GM19468 (cell line): ENCODE results near the gene GSTA1.
"Not testable (repeated sequence)": the region's sequence is repeated elsewhere in the genome, so short reads cannot be mapped to it uniquely, and the experiment has no call there.

Experiments
- ATAC-seq: cut with Tn5 transposase; IDR thresholded peaks from one replicate; pipeline ENCODE4 v1.9.1; 2021; ENCODE audit warnings: mild to moderate bottlenecking, moderate library complexity, moderate number of reproducible peaks; ENCODE audit not compliant: unreplicated experiment; ENCODE audit errors: extremely low read depth

Gene GSTA1

DNA sequence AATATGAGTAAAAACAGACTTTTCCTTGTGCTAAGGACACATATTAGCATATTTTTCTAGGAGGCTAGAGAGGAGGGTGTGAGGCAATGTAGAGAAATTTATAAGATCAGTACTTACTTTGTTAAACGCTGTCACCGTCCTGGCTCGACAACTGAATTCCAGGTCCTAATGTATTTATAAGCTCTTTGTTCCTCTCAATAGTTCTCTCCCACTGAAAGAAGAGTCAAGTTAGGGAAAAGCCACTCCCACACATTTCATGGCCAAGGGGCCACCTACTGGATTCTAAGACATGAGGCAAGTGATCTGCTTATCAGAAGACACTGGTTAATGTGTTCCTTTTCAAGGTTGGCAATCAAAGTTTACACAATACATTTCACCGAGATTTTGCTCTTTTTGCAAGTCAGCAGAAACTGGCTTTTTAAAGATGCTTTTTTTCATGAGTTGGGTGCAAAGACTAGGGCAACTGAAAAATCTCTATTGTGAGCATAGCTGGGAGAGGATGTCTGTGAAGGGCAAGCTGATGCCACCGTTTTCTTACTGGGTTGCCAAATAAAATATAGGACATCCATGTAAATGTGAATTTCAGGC is at the start of gene GSTA1:
Gene GSTA1, minus strand, starts transcription at position 149 of the 588 bp plus-strand sequence. CDS start 4,549 bp downstream, outside the sequence.
- ATAC-seq, result not testable (repeated sequence)

DNA sequence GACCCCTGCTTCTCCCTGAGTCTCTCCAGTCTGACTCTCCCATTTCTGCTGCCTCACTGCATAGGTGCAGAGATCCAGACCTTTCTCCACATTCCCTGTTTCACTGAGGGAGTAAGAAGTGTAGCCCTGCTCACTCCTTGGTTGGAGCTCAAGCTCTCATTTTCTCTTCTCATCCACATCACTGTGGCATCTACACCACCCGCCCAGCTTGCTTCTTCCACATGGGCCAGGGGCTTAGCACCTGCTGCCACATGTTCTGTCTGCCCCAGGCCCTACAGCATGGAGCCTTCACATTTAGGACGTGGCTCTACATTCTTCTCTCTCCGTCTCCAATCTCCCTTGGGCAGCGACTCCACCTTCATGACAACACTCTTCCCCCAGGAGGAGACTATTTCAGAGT is 45.5 kb upstream of the GSTA1 start:
- no peak for ATAC-seq

DNA sequence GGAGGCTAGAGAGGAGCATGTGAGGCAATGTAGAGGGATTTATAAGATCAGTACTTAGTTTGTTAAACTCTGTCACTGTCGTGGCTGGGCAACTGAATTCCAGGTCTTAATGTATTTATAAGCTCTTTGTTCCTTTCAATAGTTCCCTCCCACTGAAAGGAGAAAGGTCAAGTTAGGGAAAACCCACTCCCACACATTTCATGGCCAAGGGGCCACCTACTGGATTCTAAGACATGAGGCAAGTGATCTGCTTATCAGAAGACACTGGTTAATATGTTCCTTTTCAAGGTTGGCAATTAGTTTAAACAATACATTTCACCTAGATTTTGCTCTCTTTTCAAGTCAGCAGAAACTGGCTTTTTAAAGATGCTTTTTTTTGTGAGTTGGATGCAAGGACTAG is 42.4 kb upstream of the GSTA1 start:
- no peak for ATAC-seq

DNA sequence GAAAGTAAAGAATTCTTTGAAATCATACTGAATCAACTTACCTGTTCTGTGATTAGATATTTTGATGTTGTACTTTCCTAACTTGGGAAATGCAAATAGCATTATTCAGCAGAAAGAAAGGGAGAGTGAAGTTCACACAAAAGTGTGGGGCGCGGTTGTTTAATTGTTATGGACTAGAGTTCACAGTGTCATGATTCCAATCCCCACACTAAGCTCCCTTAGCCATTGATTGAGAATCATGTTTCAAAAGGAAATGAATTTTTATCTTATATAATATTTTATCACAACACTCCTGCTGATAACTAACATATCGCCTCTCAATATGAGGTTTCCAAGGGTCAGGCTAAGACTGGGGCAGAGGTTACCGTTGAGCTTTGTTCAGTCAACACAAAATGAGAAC is 40.0 kb upstream of the GSTA1 start:
- ATAC-seq, result no peak

DNA sequence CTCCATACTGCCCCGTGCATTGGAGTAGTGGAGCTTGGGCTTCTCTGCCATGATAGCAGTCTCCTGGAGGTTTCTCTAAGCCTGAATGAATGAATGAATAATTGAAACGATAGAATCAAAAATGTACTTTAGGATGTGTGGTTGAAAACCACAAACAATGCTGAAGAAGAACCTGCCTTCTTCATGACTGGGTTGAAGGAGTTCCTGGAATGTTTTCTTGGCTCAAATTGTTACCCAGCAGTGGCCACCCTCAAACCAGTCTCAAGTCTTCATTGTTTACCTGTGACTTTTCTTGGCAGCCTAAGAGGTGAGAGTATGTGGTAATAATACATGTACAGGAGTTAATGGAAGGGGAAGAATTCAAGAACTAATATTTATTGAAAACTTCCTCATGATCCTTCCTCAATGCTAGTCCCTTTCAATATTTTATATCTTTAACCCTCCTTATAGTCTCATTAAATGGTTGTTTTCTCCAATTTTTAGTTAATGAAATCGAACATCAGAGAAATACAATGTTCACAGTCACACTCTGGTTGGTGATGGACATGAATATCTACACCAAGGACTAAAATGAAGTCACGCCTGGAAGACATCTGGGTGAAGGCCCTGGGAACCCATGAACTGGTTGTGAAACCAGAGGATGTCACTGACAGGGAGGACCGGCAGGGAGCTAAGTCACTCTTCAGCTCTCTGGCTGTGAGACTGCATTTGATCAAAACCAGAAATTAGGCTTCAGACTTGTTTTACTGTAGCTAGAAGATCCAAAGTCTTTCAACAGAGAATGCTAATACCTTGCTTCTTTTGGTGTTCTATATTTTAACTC is 37.4 kb upstream of the GSTA1 start, which contains the start of gene GSTA5:
Gene GSTA5, minus strand, starts transcription at position 51 of the 823 bp plus-strand sequence.
- no peak for ATAC-seq

DNA sequence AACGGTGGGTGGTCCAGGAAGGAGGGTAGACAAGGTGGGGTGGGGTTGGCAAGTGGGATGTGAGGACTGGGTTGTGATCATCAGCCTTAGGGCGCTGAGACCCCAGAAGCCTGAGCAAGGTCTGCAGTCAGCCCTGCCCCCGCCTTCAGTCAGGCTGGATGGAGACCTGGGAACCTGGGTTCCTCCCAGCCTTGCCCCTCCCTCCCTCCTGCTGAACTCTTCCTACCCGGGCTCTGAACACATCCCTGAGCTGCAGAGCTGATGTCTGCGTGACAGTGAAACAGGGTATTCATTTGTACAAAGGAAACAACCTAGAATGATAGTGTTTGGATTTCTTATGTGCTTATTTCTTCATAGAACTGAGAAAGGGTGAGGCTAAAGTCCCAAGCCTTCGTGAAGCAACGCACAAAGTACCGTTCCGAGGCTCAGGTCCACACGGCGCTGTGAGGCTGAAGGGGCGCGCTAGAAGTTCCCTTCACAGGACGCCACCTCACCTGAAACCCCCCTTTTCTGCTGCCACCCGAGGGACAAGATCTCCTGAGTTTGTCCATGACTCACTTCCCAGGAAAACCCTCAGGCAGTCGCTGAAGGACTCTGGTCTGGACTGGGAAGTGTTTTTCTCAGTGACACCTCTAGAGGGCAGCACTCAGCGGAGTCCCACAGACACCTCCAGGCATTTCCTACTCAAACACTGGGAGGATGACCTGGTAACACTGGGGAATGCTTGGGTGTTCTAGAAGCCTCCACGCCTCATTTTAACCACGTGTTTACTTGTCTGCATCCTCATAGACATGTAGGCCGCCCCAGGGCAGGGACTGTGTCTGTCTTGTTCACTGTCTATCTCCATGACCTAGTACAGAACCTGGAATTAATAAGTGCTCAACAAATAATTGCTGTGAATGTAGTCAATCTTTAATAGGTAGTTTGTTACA is 35.8 kb upstream of the GSTA1 start:
- ATAC-seq, result no peak

DNA sequence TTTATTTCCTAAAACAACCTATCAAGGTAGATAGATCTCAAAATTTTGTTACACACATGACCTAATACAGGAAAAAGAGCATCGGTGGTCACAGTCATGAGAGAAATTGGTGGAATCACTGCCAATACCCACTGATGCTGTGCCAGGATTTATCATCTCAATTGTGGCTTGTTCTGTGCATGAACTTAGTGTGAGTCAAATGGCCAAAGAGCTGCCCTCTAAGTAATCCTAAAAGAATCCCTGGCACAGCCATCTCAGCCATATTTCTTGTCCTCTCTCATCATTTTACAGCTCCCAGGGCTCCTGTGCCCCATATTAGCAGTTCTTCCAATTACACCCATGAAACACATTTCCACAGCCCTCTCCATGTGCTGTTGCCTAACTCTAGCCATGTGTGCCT is 30.9 kb upstream of the GSTA1 start:
- ATAC-seq, result no peak

DNA sequence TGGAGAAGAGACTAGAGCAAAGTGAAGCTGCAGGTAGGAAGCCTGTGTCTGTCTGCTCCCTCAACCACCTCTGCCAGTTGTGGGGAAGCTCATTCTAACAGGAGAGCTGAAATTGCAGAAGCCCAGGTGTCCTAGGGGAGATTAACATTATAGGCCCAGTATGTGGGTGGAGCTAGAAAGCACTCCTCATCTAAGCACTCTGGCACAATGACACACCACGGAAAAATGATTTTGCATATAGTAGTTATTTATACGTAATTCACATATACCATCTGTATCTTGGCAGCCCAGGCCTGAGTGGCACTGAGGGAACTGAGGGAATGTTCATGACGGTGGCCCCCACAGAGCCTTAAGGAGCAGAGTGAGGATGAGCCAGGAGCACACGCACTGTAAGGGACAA is 27.3 kb upstream of the GSTA1 start:
- ATAC-seq, result not testable (repeated sequence)

DNA sequence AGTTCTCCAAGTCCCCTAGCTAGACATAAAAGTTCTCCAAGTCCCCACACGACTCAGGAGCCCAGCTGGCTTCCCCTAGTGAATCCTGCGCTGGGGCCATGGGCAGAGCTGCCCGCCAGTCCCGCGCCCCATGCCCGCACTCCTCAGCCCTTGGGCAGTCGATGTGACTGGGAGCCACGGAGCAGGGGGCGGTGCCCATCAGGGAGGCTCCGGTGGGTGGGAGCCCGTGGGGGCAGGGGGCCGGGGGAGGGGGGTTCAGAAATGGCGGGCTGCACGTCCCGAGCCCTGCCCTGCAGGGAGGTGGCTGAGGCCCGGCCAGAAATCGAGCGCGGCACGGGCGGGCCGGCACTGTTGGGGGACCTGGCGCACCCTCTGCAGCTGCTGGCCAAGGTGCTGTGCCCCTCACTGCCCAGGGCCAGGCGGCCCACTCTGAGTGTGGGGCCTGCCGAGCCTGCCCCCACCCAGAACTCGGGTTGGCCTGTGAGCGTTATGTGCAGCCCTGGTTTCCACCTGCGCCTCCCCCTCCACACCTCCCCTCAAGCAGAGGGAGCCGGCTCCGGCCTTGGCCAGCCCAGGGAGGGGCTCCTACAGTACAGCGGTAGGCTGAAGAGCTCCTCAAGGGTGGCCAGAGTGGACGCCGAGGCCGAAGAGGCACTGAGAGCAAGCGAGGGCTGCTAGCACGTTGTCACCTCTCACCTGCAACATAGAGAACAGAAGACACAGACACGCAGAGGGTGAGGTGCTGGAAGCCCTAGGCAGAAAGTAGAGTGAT is 25.6 kb upstream of the GSTA1 start:
- ATAC-seq, result no peak

DNA sequence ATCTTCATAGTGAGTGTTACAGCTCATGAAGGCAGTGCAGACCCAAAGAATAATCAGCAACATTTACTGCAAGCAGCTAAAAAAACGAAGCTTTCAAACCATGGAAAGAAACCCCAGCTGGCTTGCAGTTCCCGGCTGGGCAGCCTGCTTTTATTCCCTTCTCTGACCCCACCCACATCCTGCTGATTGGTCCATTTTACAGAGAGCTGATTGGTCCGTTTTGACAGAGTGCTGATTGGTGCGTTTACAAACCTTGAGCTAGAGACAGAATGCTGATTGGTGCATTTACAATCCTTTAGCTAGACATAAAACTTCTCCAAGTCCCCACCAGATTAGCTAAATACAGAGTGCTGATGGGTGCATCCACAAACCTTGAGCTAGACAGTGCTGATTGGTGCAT is 25.0 kb upstream of the GSTA1 start:
- ATAC-seq, result not testable (repeated sequence)

DNA sequence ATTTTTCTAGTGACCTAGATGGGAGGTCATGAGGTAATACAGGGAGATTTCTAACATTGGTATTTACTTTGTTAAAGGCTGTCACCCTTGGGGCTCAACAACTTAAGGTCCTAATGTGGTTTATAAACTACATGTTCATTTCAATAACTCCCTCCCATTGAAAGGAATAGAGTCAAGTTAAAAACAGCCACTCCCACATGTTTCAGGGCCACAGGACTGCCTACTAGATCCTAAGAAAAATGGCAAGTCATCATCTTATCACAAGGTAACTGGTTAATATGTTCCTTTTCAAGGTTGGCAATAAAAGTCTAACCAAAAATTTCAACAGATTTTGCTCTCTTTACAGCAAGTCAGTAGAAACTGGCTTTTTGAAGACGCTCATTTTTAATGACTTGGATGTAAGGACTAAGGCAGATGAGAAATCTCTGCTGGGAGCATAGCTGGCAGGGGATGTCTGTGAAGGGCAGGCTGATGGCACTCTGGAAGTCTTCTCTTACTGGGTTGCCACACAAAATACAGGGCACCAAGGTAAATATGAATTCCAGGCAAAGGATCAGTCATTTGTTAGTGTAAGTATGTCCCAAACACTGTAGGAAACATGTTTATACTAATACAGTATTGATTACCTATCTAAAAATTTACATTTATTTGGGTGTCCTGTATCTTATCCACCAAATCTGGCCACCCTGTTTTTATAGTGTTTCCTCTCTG is 23.6 kb upstream of the GSTA1 start:
- not testable (repeated sequence) for ATAC-seq

DNA sequence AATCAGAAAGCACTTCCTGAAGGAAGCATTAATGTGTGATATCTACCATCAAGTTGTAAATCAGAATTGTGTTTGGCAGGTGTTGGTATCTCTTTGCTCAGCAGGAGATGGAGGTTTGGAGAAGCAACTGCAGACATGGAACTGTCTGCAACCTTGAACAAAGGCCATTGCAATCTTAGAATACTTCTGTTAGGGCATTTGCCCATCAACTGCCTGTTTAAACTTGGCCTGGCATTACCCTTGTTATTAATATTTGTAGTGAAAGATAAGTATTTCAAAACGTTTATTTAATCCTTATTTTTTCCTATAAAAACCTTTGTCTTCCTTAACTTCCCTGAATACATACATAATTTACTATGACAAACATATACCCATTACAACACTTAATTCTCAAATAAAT is 22.9 kb upstream of the GSTA1 start:
- ATAC-seq, result no peak

DNA sequence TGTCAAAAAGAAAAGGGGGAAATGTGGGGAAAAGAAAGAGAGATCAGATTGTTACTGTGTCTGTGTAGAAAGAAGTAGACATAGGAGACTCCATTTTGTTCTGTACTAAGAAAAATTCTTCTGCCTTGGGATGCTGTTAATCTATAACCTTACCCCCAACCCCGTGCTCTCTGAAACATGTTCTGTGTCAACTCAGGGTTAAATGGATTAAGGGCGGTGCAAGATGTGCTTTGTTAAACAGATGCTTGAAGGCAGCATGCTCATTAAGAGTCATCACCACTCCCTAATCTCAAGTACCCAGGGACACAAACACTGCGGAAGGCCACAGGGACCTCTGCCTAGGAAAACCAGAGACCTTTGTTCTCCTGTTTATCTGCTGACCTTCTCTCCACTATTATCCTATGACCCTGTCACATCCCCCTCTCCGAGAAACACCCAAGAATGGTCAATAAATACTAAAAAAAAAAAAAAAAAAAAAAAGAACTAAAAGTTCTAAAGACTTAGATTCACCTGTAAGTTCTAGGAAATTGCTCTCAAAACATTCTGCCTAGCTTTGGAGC is 22.4 kb upstream of the GSTA1 start:
- not testable (repeated sequence) for ATAC-seq

DNA sequence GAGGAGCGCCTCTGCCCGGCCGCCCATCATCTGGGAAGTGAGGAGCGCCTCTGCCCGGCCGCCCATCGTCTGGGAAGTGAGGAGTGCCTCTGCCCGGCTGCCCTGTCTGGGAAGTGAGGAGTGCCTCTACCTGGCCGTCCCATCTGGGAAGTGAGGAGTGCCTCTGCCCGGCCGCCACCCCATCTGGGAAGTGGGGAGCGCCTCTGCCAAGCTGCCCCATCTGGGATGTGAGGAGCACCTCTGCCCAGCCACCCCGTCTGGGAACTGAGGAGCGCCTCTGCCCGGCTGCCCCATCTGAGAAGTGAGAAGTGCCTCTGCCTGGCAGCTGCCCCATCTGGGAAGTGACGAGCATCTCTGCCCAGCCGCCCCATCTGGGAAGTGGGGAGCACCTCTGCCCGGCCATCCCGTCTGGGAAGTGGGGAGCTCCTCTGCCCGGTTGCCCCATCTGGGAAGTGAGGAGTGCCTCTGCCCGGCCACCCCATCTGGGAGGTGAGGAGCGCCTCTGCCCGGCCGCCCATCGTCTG is 21.7 kb upstream of the GSTA1 start:
- ATAC-seq, result not testable (repeated sequence)

DNA sequence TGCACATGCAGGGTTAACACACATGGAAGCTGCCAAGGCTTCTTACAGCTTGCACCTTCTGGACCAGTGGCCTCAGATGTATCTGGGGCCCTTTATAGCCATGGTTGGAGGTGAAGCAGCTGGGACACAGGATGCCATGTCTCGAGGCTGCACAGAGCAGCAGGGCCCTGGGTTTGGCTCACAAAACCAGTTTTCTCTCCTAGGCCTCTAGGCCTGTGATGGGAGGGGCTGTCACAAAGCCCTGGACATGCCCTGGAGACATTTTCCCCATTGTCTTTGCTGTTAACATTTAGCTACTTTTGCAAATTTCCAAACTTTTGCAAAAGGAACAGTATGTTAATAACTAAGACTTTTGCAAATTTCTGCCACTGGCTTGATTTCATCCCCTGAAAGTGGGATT is 18.2 kb upstream of the GSTA1 start:
- no peak for ATAC-seq

DNA sequence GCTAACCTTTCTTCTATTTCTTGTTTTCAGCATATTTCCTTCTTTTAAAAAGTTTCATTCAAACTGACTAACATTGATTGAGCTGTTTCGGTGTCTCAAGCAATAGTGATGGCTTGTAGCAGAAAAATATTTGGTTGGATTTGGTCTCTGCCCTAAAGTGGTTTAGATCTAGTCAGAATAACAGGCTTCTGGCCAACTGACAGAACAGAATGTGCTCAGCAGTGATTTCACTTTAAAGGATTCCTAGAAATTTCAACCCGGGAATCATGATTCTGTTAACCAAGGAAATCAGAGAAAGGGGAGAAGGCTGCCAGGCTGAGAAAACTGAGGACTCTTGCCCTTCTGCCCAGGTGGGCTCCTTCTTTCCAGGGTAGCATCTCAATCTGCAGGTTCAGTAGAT is 16.6 kb upstream of the GSTA1 start:
- no peak for ATAC-seq

DNA sequence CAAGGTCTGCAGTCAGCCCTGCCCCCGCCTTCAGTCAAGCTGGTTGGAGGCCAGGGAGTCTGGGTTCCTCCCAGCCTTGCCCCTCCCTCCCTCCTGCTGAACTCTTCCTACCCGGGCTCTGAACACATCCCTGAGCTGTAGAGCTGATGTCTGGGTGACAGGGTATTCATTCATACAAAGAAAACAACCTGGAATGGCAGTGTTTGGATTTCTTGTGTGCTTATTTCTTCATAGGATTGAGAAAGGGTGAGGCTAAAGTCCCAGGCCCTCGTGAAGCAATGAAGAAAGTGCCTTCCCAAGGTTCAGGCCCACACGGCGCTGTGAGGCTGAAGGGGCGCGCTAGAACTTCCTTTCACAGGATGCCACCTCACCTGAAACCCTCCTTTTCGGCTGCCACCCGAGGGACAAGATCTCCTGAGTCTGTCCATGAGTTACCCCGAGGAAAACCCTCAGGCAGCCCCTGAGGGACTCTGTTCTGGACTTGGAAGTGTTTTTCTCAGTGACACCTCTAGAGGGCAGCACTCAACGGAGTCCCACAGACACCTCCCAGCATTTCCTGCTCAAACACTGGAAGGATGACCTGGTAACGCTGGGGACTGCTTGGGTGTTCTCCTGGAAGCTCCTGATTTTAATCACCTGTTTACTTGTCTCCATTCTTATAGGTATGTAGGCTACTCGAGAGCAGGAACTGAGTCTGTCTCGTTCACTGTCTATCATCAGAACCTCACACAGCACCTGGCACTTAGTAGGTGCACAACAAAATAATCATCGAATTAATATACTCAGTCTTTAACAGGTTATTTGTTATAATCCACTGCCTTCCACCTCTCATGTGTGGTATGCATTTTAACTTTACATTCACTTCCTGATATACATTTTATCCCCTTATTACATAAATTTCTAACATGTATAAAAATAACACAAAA is 11.8 kb upstream of the GSTA1 start:
- no peak for ATAC-seq

DNA sequence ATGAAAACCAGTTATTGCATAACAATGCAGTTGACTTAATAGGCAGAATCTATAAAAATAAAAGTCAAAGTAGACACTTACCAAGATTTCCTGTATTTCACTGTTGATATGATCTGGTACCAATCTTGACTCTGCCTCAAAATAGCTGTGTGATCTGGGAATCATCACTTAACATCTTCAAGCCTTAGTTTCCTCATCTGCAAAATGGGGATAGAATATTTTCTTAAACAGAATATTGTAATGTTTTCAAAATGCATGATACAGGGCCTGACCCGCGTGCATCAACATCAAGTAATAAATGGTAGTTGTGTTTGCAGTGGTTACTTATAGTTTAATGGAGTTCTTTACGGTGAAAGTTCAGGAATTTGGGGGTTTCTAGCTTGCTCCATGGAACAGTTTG is 10.9 kb upstream of the GSTA1 start:
- not testable (repeated sequence) for ATAC-seq
